Cardiac muscle cell (in vitro differentiated cells and primary cell): Measurements from ENCODE around the gene FAM222A. TPM values are rescaled to one million over a fixed set of nuclear protein-coding genes. Genes with fewer than 3 reads are reported as not detected.

ENCODE experiments used
- DNase-seq, 2 donors: peaks; one replicate each; pipeline versions ENCODE4 v3.0.0 to v3.0.0-alpha.2; 2010 to 2017; ENCODE audit warnings: low read depth in 1 of 2, low spot score in 1 of 2
- H3K27ac ChIP-seq: fragments of 200-600 bp; sonication (generic); 2 replicates; pipeline ENCODE4 v1.5.1; 2016
- H3K27me3 ChIP-seq: fragments of 200-600 bp; sonication (generic); 2 replicates; pipeline ENCODE4 v1.6.0; 2016; ENCODE audit warnings: control low read depth
- H3K36me3 ChIP-seq: fragments of 200-600 bp; sonication (generic); 2 replicates; pipeline ENCODE4 v1.5.1; 2016; ENCODE audit warnings: control low read depth
- H3K4me1 ChIP-seq: fragments of 200-600 bp; sonication (generic); 2 replicates; pipeline ENCODE4 v1.8.1; 2017; ENCODE audit warnings: low read depth, mild to moderate bottlenecking, mixed run types
- H3K4me3 ChIP-seq: fragments of 200-600 bp; sonication (generic); 2 replicates; pipeline ENCODE4 v1.5.1; 2016; ENCODE audit warnings: mild to moderate bottlenecking
- H3K9me3 ChIP-seq: fragments of 200-600 bp; sonication (generic); 2 replicates; pipeline ENCODE4 v1.5.1; 2017; ENCODE audit warnings: low read depth, mild to moderate bottlenecking, control low read depth
- CTCF ChIP-seq: IDR thresholded peaks from 2 replicates; pipeline ENCODE4 v1.5.1; 2012; ENCODE audit warnings: low read depth, mild to moderate bottlenecking, low read length
- polyA plus RNA-seq: library from polyadenylated mRNA; unstranded; fragments of >200 nt; fragmentation: Nextera tagmentation; extraction: Ambion mirVana; gene quantifications from 2 replicates; pipeline ENCODE4 v1.2.1, GENCODE V29; 2016
- total RNA-seq: library from RNA; depleted of rRNA; stranded (reverse); fragments of >200 nt; gene quantifications from 2 replicates; pipeline ENCODE4 v1.2.3, GENCODE V29; 2016

The FAM222A gene
- total and polyA plus RNA-seq, 2 experiments from 2014 or later, result 25.4 to 42.9 TPM

DNA sequence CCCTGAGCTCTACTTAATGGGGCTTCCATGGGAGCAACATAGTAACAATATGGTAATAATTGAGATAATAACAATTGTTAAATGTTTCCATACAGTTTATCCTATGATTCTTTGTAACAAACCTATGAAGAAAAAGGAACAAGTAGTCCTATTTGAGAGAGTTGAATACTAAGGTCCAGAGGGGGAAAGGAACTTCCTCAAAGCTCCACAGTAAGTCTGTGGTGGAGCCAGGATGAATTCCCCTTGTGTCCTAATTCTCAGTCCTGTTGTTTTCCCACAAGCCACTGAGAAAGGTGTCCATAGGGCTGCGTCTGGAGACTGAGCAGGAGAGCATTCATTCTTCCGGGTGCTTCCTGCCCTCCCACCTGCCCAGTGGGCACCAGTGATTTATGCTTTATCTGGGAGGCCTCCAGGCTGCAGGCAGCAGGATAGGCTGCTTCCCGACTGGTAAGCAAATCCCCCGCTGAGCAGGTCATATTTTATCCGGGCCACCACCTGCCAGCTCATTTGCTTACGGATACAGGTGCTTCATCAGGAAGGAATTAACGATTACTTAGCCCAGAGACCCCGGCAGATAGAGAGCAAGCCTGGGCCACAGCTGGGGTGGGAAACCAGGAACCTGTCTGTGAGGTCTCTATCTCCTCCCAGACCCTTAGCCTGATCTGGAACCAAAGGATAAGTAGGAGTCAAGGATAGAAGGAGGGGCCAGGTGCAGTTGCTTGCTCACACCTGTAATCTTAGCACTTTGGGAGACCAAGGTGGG is 33.9 kb upstream of the FAM222A start:
- H3K27me3 ChIP-seq, result no peaks in the 10 kb centered on the region
- no peaks in the 10 kb centered on the region for H3K9me3 ChIP-seq
- H3K4me1 ChIP-seq, result peaks cover 6% of the 10 kb centered on the region
- H3K4me3 ChIP-seq, result no peak overlapping the region
- no peak overlapping the region for H3K27ac ChIP-seq
- TF ChIP-seq CTCF, result no peak
- no peaks in the 10 kb centered on the region for H3K36me3 ChIP-seq
- no peak for DNase-seq

- no peaks in the 10 kb centered on the region for H3K36me3 ChIP-seq
- TF ChIP-seq CTCF, result no peak
- H3K4me1 ChIP-seq, result peaks cover 6% of the 10 kb centered on the region
- H3K27me3 ChIP-seq, result no peaks in the 10 kb centered on the region
- no peak overlapping the region for H3K4me3 ChIP-seq
- no peaks in the 10 kb centered on the region for H3K9me3 ChIP-seq
- no peak overlapping the region for H3K27ac ChIP-seq
- DNase-seq, result no peak
Observed at GRCh38 chr12:109680264-109681005, 33.2 kb upstream of the FAM222A start.

DNA sequence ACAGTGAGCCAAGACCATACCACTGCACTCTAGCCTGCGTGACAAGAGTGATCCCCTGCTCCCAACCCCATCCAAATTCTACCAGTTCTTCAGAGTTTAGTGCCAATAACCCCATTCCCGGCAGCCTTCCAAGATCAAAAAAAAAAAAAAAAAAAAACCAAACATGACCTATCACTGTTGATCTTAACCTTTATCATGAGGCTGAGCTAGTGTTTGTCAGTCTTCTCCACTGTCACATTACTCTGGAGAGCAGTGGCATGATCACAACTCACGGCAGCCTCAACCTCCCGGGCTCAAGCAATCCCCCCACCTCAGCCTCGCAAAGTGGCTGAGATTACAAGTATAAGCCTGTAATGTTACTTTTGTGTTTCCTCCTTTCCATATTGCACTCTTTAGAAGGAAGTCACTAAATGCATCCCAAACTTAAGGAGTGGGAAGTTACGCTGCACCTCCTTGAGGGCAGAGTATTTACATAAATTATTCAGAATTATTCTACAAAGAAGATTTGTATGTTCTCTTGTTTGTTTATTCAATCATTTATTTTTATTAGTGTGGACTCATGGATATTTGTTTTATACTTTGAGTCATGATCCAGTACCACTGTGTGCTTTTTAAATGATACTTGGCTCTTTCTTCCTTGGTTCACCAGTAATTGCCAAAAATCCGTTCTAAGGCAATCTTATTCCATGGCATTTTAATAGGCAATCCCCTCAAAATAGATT is 31.5 kb upstream of the FAM222A start:
- H3K27ac ChIP-seq, result no peak overlapping the region
- no peak for TF ChIP-seq CTCF
- H3K36me3 ChIP-seq, result no peaks in the 10 kb centered on the region
- no peak overlapping the region for H3K4me3 ChIP-seq
- H3K4me1 ChIP-seq, result peaks cover 6% of the 10 kb centered on the region
- no peak for DNase-seq
- H3K27me3 ChIP-seq, result no peaks in the 10 kb centered on the region
- H3K9me3 ChIP-seq, result no peaks in the 10 kb centered on the region

DNA sequence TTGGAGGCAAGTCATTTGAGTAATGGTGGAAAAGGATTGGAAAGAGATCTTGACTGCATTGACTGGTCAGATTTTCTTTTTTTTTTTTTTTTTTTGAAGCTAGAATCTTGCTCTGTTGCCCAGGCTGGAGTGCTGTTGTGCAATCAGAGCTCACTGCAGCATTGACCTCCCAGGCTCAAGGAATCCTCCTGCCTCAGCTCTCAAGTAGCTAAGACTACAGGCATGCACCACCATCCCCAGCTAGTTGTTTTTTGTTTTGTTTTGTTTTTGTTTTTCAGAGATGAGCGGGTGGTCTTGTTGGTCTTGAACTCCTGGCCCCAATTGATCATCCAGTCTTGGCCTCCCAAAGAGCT is 30.9 kb upstream of the FAM222A start:
- no peaks in the 10 kb centered on the region for H3K9me3 ChIP-seq
- H3K4me3 ChIP-seq, result no peak overlapping the region
- H3K27ac ChIP-seq, result no peak overlapping the region
- no peak for TF ChIP-seq CTCF
- H3K36me3 ChIP-seq, result no peaks in the 10 kb centered on the region
- H3K4me1 ChIP-seq, result peaks cover 6% of the 10 kb centered on the region
- DNase-seq, result no peak
- H3K27me3 ChIP-seq, result no peaks in the 10 kb centered on the region

- H3K4me1 ChIP-seq, result peaks cover 6% of the 10 kb centered on the region
- H3K36me3 ChIP-seq, result no peaks in the 10 kb centered on the region
- DNase-seq, result no peak
- no peaks in the 10 kb centered on the region for H3K27me3 ChIP-seq
- H3K27ac ChIP-seq, result no peak overlapping the region
- H3K9me3 ChIP-seq, result no peaks in the 10 kb centered on the region
- no peak for TF ChIP-seq CTCF
- no peak overlapping the region for H3K4me3 ChIP-seq
Observed at GRCh38 chr12:109683316-109683715, 30.3 kb upstream of the FAM222A start.
